Measurements from ENCODE around the gene ZBTB7C. TPM values are rescaled to one million over a fixed set of nuclear protein-coding genes. Genes with fewer than 3 reads are reported as not detected.
A peak's percentile ranks its signal among the peaks of the same experiment; 100 is the strongest.

The ZBTB7C gene
- total RNA-seq, 1 experiment from 2014 or later: 0.33 TPM

DNA sequence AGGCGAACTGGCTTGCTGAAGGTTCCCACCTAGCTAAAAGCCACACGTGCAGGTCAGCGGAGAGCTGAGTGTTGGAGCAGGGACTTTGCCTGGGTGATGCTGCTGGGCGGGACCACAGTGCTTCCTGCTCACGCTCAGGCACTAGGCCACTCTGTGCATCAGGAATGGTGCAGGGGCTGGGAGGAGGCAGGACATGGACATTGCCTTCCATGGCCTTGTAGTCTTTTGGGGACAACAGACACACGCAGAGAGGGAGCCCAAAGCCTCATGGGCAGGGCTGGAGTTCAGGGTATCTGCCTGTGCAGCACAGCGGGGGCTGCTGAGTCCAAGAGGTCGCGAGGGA lies 207.2 kb downstream of the ZBTB7C start:
- H3K36me3 Mint-ChIP-seq (ENCODE audit: insufficient read depth in 1 of 3, low read depth in 3 of 3): no peaks in the 10 kb centered on the region
- H3K4me3 Mint-ChIP-seq: no peak overlapping the region
- Histone ChIP-seq H2BK12ac (ENCODE audit: insufficient read length, low read depth, low read length) (no peak overlapping the region), H3K9me3 (ENCODE audit: control insufficient read depth, low read depth, low read length) (no peaks in the 10 kb centered on the region), H3K23me2 (ENCODE audit: insufficient read length, low read depth, low read length, poor library complexity, severe bottlenecking) (no peaks in the 10 kb centered on the region), H4K91ac (ENCODE audit: insufficient read length, low read depth, low read length) (no peak overlapping the region), H4K5ac (ENCODE audit: insufficient read length, low read depth, low read length) (no peak overlapping the region), H3K79me1 (ENCODE audit: insufficient read depth, low read depth, low read length, poor library complexity, severe bottlenecking) (no peaks in the 10 kb centered on the region), H3K23ac (ENCODE audit: insufficient read length, low read depth, low read length) (no peak overlapping the region), H3T11ph (ENCODE audit: low read length) (no peak overlapping the region), H3K56ac (ENCODE audit: insufficient read length, low read depth, low read length) (no peak overlapping the region), H2BK120ac (ENCODE audit: low read depth, low read length, poor library complexity, severe bottlenecking) (no peak overlapping the region), H3K79me2 (ENCODE audit: insufficient read depth, low read length) (no peaks in the 10 kb centered on the region), H2BK5ac (ENCODE audit: insufficient read length, low read length) (no peak overlapping the region), H2BK15ac (ENCODE audit: low read depth, low read length) (no peak overlapping the region), H4K8ac (replicated peaks; ENCODE audit: insufficient read length, low read depth, low read length) (no peak overlapping the region), H3K18ac (ENCODE audit: insufficient read length, low read depth, low read length) (no peak overlapping the region), H2AFZ (ENCODE audit: low read length) (no peak overlapping the region), H3K4ac (ENCODE audit: low read depth, low read length) (no peak overlapping the region), H3K27me3 (ENCODE audit: insufficient read depth, low read length) (no peaks in the 10 kb centered on the region), H3K9ac (ENCODE audit: extremely low read depth, insufficient read length, low read length) (no peak overlapping the region), H3K14ac (ENCODE audit: insufficient read depth, low read length) (no peak overlapping the region; the same call in 1 of the 2 replicates), H3K27ac (ENCODE audit: insufficient read length, low read depth, low read length) (no peak overlapping the region), H4K20me1 (ENCODE audit: control insufficient read depth, insufficient read depth, insufficient read length) (no peaks in the 10 kb centered on the region), H2BK20ac (ENCODE audit: low read depth, low read length, poor library complexity, severe bottlenecking) (no peak overlapping the region), H2AK5ac (ENCODE audit: insufficient read length, low read length) (no peak overlapping the region), H3K4me1 (ENCODE audit: insufficient read depth, low read length) (no peaks in the 10 kb centered on the region), H3K4me2 (ENCODE audit: insufficient read depth, insufficient read length, low read length) (no peak overlapping the region)
- H3K4me1 Mint-ChIP-seq: peaks cover 4 to 5% of the 10 kb centered on the region in 2 experiments
- no peak for DNase-seq
- peaks cover 16% of the 10 kb centered on the region for H3K27me3 Mint-ChIP-seq (ENCODE audit: low read depth)
- WGBS (ENCODE audit: extremely low coverage, insufficient read length, low lambda C conversion rate): no CpG with 5 or more reads among the region's 9 CpGs
- no peak for TF ChIP-seq CTCF (conservative IDR thresholded peaks at IDR 0.05)
- peak overlapping the region in 2 of 3 experiments; percentile 21 to 37; a peak in 3 of 7 replicates for H3K27ac Mint-ChIP-seq
- H3K9me3 Mint-ChIP-seq: no peaks in the 10 kb centered on the region

Measured in H9 (cell line).